NCI-H526 (cell line): Measurements from ENCODE around the gene LSG1.
"Not testable (repeated sequence)": the region's sequence is repeated elsewhere in the genome, so short reads cannot be mapped to it uniquely, and the experiment has no call there.

ENCODE experiments used
- DNase-seq, 2 experiments: peaks; one replicate each; lab custom pipeline; 2025; lab: John Stamatoyannopoulos, UW

The LSG1 gene

GRCh38 chr3:194617143-194617671 lies 54.8 kb downstream of the LSG1 start:
- DNase-seq: no peak

- DNase-seq: no peak
These were observed 56.8 kb downstream of the LSG1 start for GRCh38 chr3:194615226-194615625.

GRCh38 chr3:194612221-194612620 lies 59.8 kb downstream of the LSG1 start:
- no peak for DNase-seq

GRCh38 chr3:194610689-194611088 lies 61.3 kb downstream of the LSG1 start:
- DNase-seq: no peak

- no peak for DNase-seq
These were observed 62.4 kb downstream of the LSG1 start for GRCh38 chr3:194609601-194610000.

GRCh38 chr3:194608981-194609380 lies 63.0 kb downstream of the LSG1 start:
- DNase-seq: no peak

- DNase-seq: no peak
These were observed 64.2 kb downstream of the LSG1 start for GRCh38 chr3:194607592-194608389.

GRCh38 chr3:194606941-194607340 lies 65.0 kb downstream of the LSG1 start:
- no peak for DNase-seq

GRCh38 chr3:194606163-194606562 lies 65.8 kb downstream of the LSG1 start:
- DNase-seq: no peak

GRCh38 chr3:194605314-194605713 lies 66.7 kb downstream of the LSG1 start:
- not testable (repeated sequence) for DNase-seq

GRCh38 chr3:194604837-194605236 lies 67.2 kb downstream of the LSG1 start:
- DNase-seq: no peak

GRCh38 chr3:194604126-194604525 lies 67.9 kb downstream of the LSG1 start:
- no peak for DNase-seq

- no peak for DNase-seq
These were observed 69.3 kb downstream of the LSG1 start for GRCh38 chr3:194602669-194603171.

- no peak for DNase-seq
These were observed 73.0 kb downstream of the LSG1 start for GRCh38 chr3:194598771-194599557.

- DNase-seq: no peak
These were observed 75.1 kb downstream of the LSG1 start for GRCh38 chr3:194596906-194597305.

- DNase-seq: no peak
These were observed 78.9 kb downstream of the LSG1 start for GRCh38 chr3:194592798-194593752.
